Measurements from ENCODE around the gene PPP4R1.

The PPP4R1 gene

GRCh38 chr18:9614401-9615279 lies at the start of gene PPP4R1:
Gene PPP4R1 (minus strand): TSS chr18:9614559. CDS start chr18:9614484, 75 bp downstream.
- DNase-seq (ENCODE audit: low read depth): no peak
- TF ChIP-seq CTCF (IDR thresholded peaks at IDR 0.05; ENCODE audit: low read depth, low read length, missing control alignments): no peak
- H3K4me3 ChIP-seq (ENCODE audit: low read depth, low read length): peak within 1 kb of the TSS; percentile 69

- no peak for DNase-seq (ENCODE audit: low read depth)
- TF ChIP-seq CTCF (IDR thresholded peaks at IDR 0.05; ENCODE audit: low read depth, low read length, missing control alignments): no peak
- H3K4me3 ChIP-seq (ENCODE audit: low read depth, low read length): no peak overlapping the region
These were observed 49.0 kb upstream of the PPP4R1 start for GRCh38 chr18:9663377-9663776.

- no peak overlapping the region for H3K4me3 ChIP-seq (ENCODE audit: low read depth, low read length)
- no peak for TF ChIP-seq CTCF (IDR thresholded peaks at IDR 0.05; ENCODE audit: low read depth, low read length, missing control alignments)
- DNase-seq (ENCODE audit: low read depth): no peak
These were observed 47.2 kb upstream of the PPP4R1 start for GRCh38 chr18:9661564-9661963.

GRCh38 chr18:9659499-9660375 lies 45.4 kb upstream of the PPP4R1 start:
- no peak for DNase-seq (ENCODE audit: low read depth)
- TF ChIP-seq CTCF (IDR thresholded peaks at IDR 0.05; ENCODE audit: low read depth, low read length, missing control alignments): no peak

GRCh38 chr18:9658087-9658641 lies 43.8 kb upstream of the PPP4R1 start:
- TF ChIP-seq CTCF (IDR thresholded peaks at IDR 0.05; ENCODE audit: low read depth, low read length, missing control alignments): no peak
- no peak for DNase-seq (ENCODE audit: low read depth)
- H3K4me3 ChIP-seq (ENCODE audit: low read depth, low read length): no peak overlapping the region

More at GRCh38 chr18:9659499-9660375, 45.4 kb upstream of the PPP4R1 start:
- H3K4me3 ChIP-seq (ENCODE audit: low read depth, low read length): no peak overlapping the region

GRCh38 chr18:9655232-9655767 lies 40.9 kb upstream of the PPP4R1 start:
- no peak for TF ChIP-seq CTCF (IDR thresholded peaks at IDR 0.05; ENCODE audit: low read depth, low read length, missing control alignments)
- H3K4me3 ChIP-seq (ENCODE audit: low read depth, low read length): no peak overlapping the region
- DNase-seq (ENCODE audit: low read depth): no peak
